Measurements from ENCODE around the gene ONECUT3.

ONECUT3 gene

GRCh38 chr19:1748115-1748872 lies 5.0 kb upstream of the ONECUT3 start:
- peak overlapping the region; percentile 7 to 11 for H3K4me3 ChIP-seq (ENCODE audit: low read length in 2 of 2)
- H3K27ac ChIP-seq (ENCODE audit: low read depth in 2 of 2, low read length in 2 of 2): no peak overlapping the region
- no peaks in the 10 kb centered on the region for H3K9me3 ChIP-seq (ENCODE audit: control insufficient read depth in 2 of 2, low read length in 2 of 2)
- peaks cover 4 to 6% of the 10 kb centered on the region in 2 donors for H3K4me1 ChIP-seq (ENCODE audit: control insufficient read depth in 2 of 2, insufficient read depth in 2 of 2, low read length in 2 of 2)
- H3K27me3 ChIP-seq (ENCODE audit: control insufficient read depth in 2 of 2, insufficient read depth in 2 of 2, low read length in 2 of 2): peaks cover 56 to 71% of the 10 kb centered on the region in 2 donors
- no peak overlapping the region for H3K9ac ChIP-seq (ENCODE audit: low read depth in 1 of 2, low read length in 2 of 2)
- no peaks in the 10 kb centered on the region for H3K36me3 ChIP-seq (ENCODE audit: control insufficient read depth in 2 of 2, insufficient read depth in 2 of 2, low read length in 2 of 2)

GRCh38 chr19:1748873-1749341 lies 4.4 kb upstream of the ONECUT3 start:
- Histone ChIP-seq H3K4me1 (ENCODE audit: control insufficient read depth in 2 of 2, insufficient read depth in 2 of 2, low read length in 2 of 2) (peaks cover 4 to 6% of the 10 kb centered on the region in 2 donors), H3K36me3 (ENCODE audit: control insufficient read depth in 2 of 2, insufficient read depth in 2 of 2, low read length in 2 of 2) (no peaks in the 10 kb centered on the region), H3K9ac (ENCODE audit: low read depth in 1 of 2, low read length in 2 of 2) (no peak overlapping the region), H3K4me3 (ENCODE audit: low read length in 2 of 2) (no peak overlapping the region), H3K27ac (ENCODE audit: low read depth in 2 of 2, low read length in 2 of 2) (no peak overlapping the region), H3K9me3 (ENCODE audit: control insufficient read depth in 2 of 2, low read length in 2 of 2) (no peaks in the 10 kb centered on the region), H3K27me3 (ENCODE audit: control insufficient read depth in 2 of 2, insufficient read depth in 2 of 2, low read length in 2 of 2) (peaks cover 56 to 71% of the 10 kb centered on the region in 2 donors)

- Histone ChIP-seq H3K9ac (ENCODE audit: low read depth in 1 of 2, low read length in 2 of 2) (no peak overlapping the region), H3K27ac (ENCODE audit: low read depth in 2 of 2, low read length in 2 of 2) (no peak overlapping the region), H3K4me3 (ENCODE audit: low read length in 2 of 2) (no peak overlapping the region), H3K9me3 (ENCODE audit: control insufficient read depth in 2 of 2, low read length in 2 of 2) (no peaks in the 10 kb centered on the region), H3K27me3 (ENCODE audit: control insufficient read depth in 2 of 2, insufficient read depth in 2 of 2, low read length in 2 of 2) (peaks cover 53 to 73% of the 10 kb centered on the region in 2 donors), H3K4me1 (ENCODE audit: control insufficient read depth in 2 of 2, insufficient read depth in 2 of 2, low read length in 2 of 2) (peaks cover 4 to 6% of the 10 kb centered on the region in 2 donors), H3K36me3 (ENCODE audit: control insufficient read depth in 2 of 2, insufficient read depth in 2 of 2, low read length in 2 of 2) (no peaks in the 10 kb centered on the region)
These were observed 3.6 kb upstream of the ONECUT3 start for GRCh38 chr19:1749373-1750342.

- Histone ChIP-seq H3K9ac (ENCODE audit: low read depth in 1 of 2, low read length in 2 of 2) (no peak overlapping the region), H3K27ac (ENCODE audit: low read depth in 2 of 2, low read length in 2 of 2) (no peak overlapping the region), H3K4me1 (ENCODE audit: control insufficient read depth in 2 of 2, insufficient read depth in 2 of 2, low read length in 2 of 2) (peaks cover 4 to 6% of the 10 kb centered on the region in 2 donors), H3K36me3 (ENCODE audit: control insufficient read depth in 2 of 2, insufficient read depth in 2 of 2, low read length in 2 of 2) (no peaks in the 10 kb centered on the region), H3K4me3 (ENCODE audit: low read length in 2 of 2) (no peak overlapping the region), H3K27me3 (ENCODE audit: control insufficient read depth in 2 of 2, insufficient read depth in 2 of 2, low read length in 2 of 2) (peaks cover 46 to 68% of the 10 kb centered on the region in 2 donors), H3K9me3 (ENCODE audit: control insufficient read depth in 2 of 2, low read length in 2 of 2) (no peaks in the 10 kb centered on the region)
These were observed 2.8 kb upstream of the ONECUT3 start for GRCh38 chr19:1750343-1751021.

- Histone ChIP-seq H3K4me1 (ENCODE audit: control insufficient read depth in 2 of 2, insufficient read depth in 2 of 2, low read length in 2 of 2) (peaks cover 4 to 6% of the 10 kb centered on the region in 2 donors), H3K27ac (ENCODE audit: low read depth in 2 of 2, low read length in 2 of 2) (no peak overlapping the region), H3K9me3 (ENCODE audit: control insufficient read depth in 2 of 2, low read length in 2 of 2) (no peaks in the 10 kb centered on the region), H3K27me3 (ENCODE audit: control insufficient read depth in 2 of 2, insufficient read depth in 2 of 2, low read length in 2 of 2) (peaks cover 53 to 74% of the 10 kb centered on the region in 2 donors), H3K36me3 (ENCODE audit: control insufficient read depth in 2 of 2, insufficient read depth in 2 of 2, low read length in 2 of 2) (no peaks in the 10 kb centered on the region), H3K4me3 (ENCODE audit: low read length in 2 of 2) (no peak overlapping the region), H3K9ac (ENCODE audit: low read depth in 1 of 2, low read length in 2 of 2) (no peak overlapping the region)
These were observed 1.8 kb upstream of the ONECUT3 start for GRCh38 chr19:1751367-1752008.

GRCh38 chr19:1752009-1752756 lies 1.1 kb upstream of the ONECUT3 start:
- H3K4me1 ChIP-seq (ENCODE audit: control insufficient read depth in 2 of 2, insufficient read depth in 2 of 2, low read length in 2 of 2): peaks cover 4 to 6% of the 10 kb centered on the region in 2 donors
- H3K27me3 ChIP-seq (ENCODE audit: control insufficient read depth in 2 of 2, insufficient read depth in 2 of 2, low read length in 2 of 2): peaks cover 55 to 73% of the 10 kb centered on the region in 2 donors
- H3K9ac ChIP-seq (ENCODE audit: low read depth in 1 of 2, low read length in 2 of 2): no peak overlapping the region
- no peak overlapping the region for H3K4me3 ChIP-seq (ENCODE audit: low read length in 2 of 2)
- H3K36me3 ChIP-seq (ENCODE audit: control insufficient read depth in 2 of 2, insufficient read depth in 2 of 2, low read length in 2 of 2): no peaks in the 10 kb centered on the region
- no peaks in the 10 kb centered on the region for H3K9me3 ChIP-seq (ENCODE audit: control insufficient read depth in 2 of 2, low read length in 2 of 2)
- no peak overlapping the region for H3K27ac ChIP-seq (ENCODE audit: low read depth in 2 of 2, low read length in 2 of 2)

GRCh38 chr19:1754018-1754635 lies 821 bp downstream of the ONECUT3 start:
- no peaks in the 10 kb centered on the region for H3K4me1 ChIP-seq (ENCODE audit: control insufficient read depth in 2 of 2, insufficient read depth in 2 of 2, low read length in 2 of 2)
- no peaks in the 10 kb centered on the region for H3K36me3 ChIP-seq (ENCODE audit: control insufficient read depth in 2 of 2, insufficient read depth in 2 of 2, low read length in 2 of 2)
- peaks cover 52 to 72% of the 10 kb centered on the region in 2 donors for H3K27me3 ChIP-seq (ENCODE audit: control insufficient read depth in 2 of 2, insufficient read depth in 2 of 2, low read length in 2 of 2)
- H3K9me3 ChIP-seq (ENCODE audit: control insufficient read depth in 2 of 2, low read length in 2 of 2): no peaks in the 10 kb centered on the region
- no peak overlapping the region for H3K9ac ChIP-seq (ENCODE audit: low read depth in 1 of 2, low read length in 2 of 2)
- no peak overlapping the region for H3K4me3 ChIP-seq (ENCODE audit: low read length in 2 of 2)
- no peak overlapping the region for H3K27ac ChIP-seq (ENCODE audit: low read depth in 2 of 2, low read length in 2 of 2)

- Histone ChIP-seq H3K27me3 (ENCODE audit: control insufficient read depth in 2 of 2, insufficient read depth in 2 of 2, low read length in 2 of 2) (peaks cover 54 to 73% of the 10 kb centered on the region in 2 donors), H3K4me3 (ENCODE audit: low read length in 2 of 2) (no peak overlapping the region), H3K9ac (ENCODE audit: low read depth in 1 of 2, low read length in 2 of 2) (no peak overlapping the region), H3K9me3 (ENCODE audit: control insufficient read depth in 2 of 2, low read length in 2 of 2) (no peaks in the 10 kb centered on the region), H3K36me3 (ENCODE audit: control insufficient read depth in 2 of 2, insufficient read depth in 2 of 2, low read length in 2 of 2) (no peaks in the 10 kb centered on the region), H3K4me1 (ENCODE audit: control insufficient read depth in 2 of 2, insufficient read depth in 2 of 2, low read length in 2 of 2) (no peaks in the 10 kb centered on the region), H3K27ac (ENCODE audit: low read depth in 2 of 2, low read length in 2 of 2) (no peak overlapping the region)
These were observed 1.5 kb downstream of the ONECUT3 start for GRCh38 chr19:1754636-1755466.
